Left ventricle myocardium inferior (tissue), 1 donor: Measurements from ENCODE around the gene GABRG3. TPM values are rescaled to one million over a fixed set of nuclear protein-coding genes. Genes with fewer than 3 reads are reported as not detected.

ENCODE experiments used
- DNase-seq: peaks from one replicate; pipeline ENCODE4 v3.0.0-alpha.2; 2020
- H3K27ac ChIP-seq: fragments of 200-600 bp; replicated peaks from 2 replicates; pipeline ENCODE4 v1.8.0; 2021
- H3K27me3 ChIP-seq: fragments of 200-600 bp; 2 replicates; pipeline ENCODE4 v1.8.0; 2021; ENCODE audit warnings: low read depth
- H3K36me3 ChIP-seq: fragments of 200-600 bp; 2 replicates; pipeline ENCODE4 v1.8.0; 2021
- H3K4me1 ChIP-seq: fragments of 200-600 bp; 2 replicates; pipeline ENCODE4 v1.8.0; 2021
- H3K4me3 ChIP-seq: fragments of 200-600 bp; 2 replicates; pipeline ENCODE4 v1.8.0; 2021; ENCODE audit warnings: mild to moderate bottlenecking, moderate library complexity
- H3K9me3 ChIP-seq: fragments of 200-600 bp; replicated peaks from 2 replicates; pipeline ENCODE4 v1.8.0; 2021
- CTCF ChIP-seq: fragments of 200-600 bp; IDR thresholded peaks from 2 replicates; pipeline ENCODE4 v1.8.0; 2021; ENCODE audit warnings: antibody characterized with exemption, mild to moderate bottlenecking, borderline replicate concordance
- intact Hi-C: fragments of 100-400 bp; cut with micrococcal nuclease; formaldehyde crosslinking; loops from one replicate; pipeline ENCODE4 v1.11.0; 2022
- total RNA-seq: library from RNA; stranded (reverse); fragmentation: NEBNext Ultra II Directional; extraction: Animal tissue kit (Norgen Biotek cat#: 25700); gene quantifications from one replicate; pipeline ENCODE4 v1.2.1, GENCODE V29; 2021
- donor health status: DM: no; HTN: yes; CAD: no; lungs with severe emphysema.

The GABRG3 gene
- total RNA-seq, 1 donor from 2014 or later, result not detected

GRCh38 chr15:27427276-27427675 lies 456.3 kb downstream of the GABRG3 start:
- peaks cover 16% of the 10 kb centered on the region for H3K9me3 ChIP-seq
- TF ChIP-seq CTCF, result no peak
- intact Hi-C loops, result no loop called here
- H3K27me3 ChIP-seq, result no peaks in the 10 kb centered on the region
- no peaks in the 10 kb centered on the region for H3K4me1 ChIP-seq
- H3K4me3 ChIP-seq, result no peak overlapping the region
- no peak overlapping the region for H3K27ac ChIP-seq
- no peaks in the 10 kb centered on the region for H3K36me3 ChIP-seq
- DNase-seq, result no peak

GRCh38 chr15:27428151-27428550 lies 457.2 kb downstream of the GABRG3 start:
- Histone ChIP-seq H3K4me1 (no peaks in the 10 kb centered on the region), H3K4me3 (no peak overlapping the region), H3K9me3 (peaks cover 16% of the 10 kb centered on the region), H3K27me3 (no peaks in the 10 kb centered on the region), H3K27ac (no peak overlapping the region), H3K36me3 (no peaks in the 10 kb centered on the region)
- TF ChIP-seq CTCF, result no peak
- intact Hi-C loops, result no loop called here
- no peak for DNase-seq

GRCh38 chr15:27429577-27429976 lies 458.6 kb downstream of the GABRG3 start:
- TF ChIP-seq CTCF, result no peak
- intact Hi-C loops, result no loop called here
- H3K27me3 ChIP-seq, result no peaks in the 10 kb centered on the region
- peaks cover 16% of the 10 kb centered on the region for H3K9me3 ChIP-seq
- no peaks in the 10 kb centered on the region for H3K4me1 ChIP-seq
- no peak overlapping the region for H3K4me3 ChIP-seq
- no peak for DNase-seq
- no peak overlapping the region for H3K27ac ChIP-seq
- no peaks in the 10 kb centered on the region for H3K36me3 ChIP-seq

GRCh38 chr15:27433604-27434003 lies 462.6 kb downstream of the GABRG3 start:
- intact Hi-C loops, result no loop called here
- Histone ChIP-seq H3K9me3 (peaks cover 27% of the 10 kb centered on the region), H3K27ac (no peak overlapping the region), H3K27me3 (no peaks in the 10 kb centered on the region), H3K36me3 (no peaks in the 10 kb centered on the region), H3K4me1 (no peaks in the 10 kb centered on the region), H3K4me3 (no peak overlapping the region)
- TF ChIP-seq CTCF, result no peak
- no peak for DNase-seq

- intact Hi-C loops, result no loop called here
- H3K27ac ChIP-seq, result no peak overlapping the region
Observed at GRCh38 chr15:27438403-27439375, 467.7 kb downstream of the GABRG3 start.

More at GRCh38 chr15:27438403-27439375, 467.7 kb downstream of the GABRG3 start:
- Histone ChIP-seq H3K9me3 (peaks cover 11% of the 10 kb centered on the region), H3K36me3 (no peaks in the 10 kb centered on the region), H3K4me1 (no peaks in the 10 kb centered on the region), H3K27me3 (no peaks in the 10 kb centered on the region), H3K4me3 (no peak overlapping the region)
- no peak for DNase-seq
- TF ChIP-seq CTCF, result no peak
